ENCODE data around the gene CENPX. TPM values are rescaled to one million over a fixed set of nuclear protein-coding genes. Genes with fewer than 3 reads are reported as not detected.

Gene CENPX
- total and polyA plus RNA-seq, 2 of the 13 experiments (the other 11 are each of a cell fraction or from before 2014, with no cell fraction given): 92.7 to 170 TPM

DNA sequence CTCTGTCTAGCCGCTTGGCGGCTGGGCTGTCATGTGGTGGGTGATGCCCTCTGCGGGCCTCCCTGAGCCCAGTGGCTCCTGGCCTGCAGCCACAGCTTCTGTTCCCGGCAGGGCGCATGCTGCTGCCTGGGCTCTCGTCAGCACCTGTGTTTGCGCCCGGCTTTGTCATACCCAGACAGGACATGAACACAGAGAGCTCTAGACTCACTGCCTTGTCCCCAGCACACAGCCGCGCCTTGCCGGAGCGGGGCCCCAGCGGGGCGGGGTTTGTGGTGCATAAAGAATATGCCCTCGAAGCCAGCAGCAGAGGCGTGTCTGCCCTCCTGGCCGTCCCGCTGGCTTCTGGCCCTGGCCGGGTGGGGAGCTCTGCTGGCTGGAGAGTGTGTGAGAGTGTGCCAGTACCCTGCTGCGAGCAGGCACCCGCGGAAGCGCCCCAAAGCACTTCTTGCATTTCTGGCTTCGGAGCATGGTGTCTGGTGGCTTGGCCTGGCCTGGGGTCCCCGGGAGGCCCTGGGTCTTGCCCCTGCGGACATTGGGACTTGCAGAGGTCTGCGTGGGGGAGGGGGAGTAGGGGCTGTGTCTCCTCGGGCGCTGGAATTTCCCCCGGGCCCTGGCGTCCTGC, 30.9 kb downstream of the CENPX start (continued):
- TF ChIP-seq ZMAT3 (CRISPR knock-in tag; conservative IDR thresholded peaks at IDR 0.05): peak; percentile 88; the same call in 1 of the 2 replicates
- TF ChIP-seq NFATC3 (CRISPR knock-in tag; IDR thresholded peaks at IDR 0.05): peak; percentile 99; the same call in 1 of the 2 replicates
- no peak; the same call in 1 of the 2 replicates for TF ChIP-seq ZNF430 (CRISPR knock-in tag; IDR thresholded peaks at IDR 0.05)
- TF ChIP-seq, protein P1, sequence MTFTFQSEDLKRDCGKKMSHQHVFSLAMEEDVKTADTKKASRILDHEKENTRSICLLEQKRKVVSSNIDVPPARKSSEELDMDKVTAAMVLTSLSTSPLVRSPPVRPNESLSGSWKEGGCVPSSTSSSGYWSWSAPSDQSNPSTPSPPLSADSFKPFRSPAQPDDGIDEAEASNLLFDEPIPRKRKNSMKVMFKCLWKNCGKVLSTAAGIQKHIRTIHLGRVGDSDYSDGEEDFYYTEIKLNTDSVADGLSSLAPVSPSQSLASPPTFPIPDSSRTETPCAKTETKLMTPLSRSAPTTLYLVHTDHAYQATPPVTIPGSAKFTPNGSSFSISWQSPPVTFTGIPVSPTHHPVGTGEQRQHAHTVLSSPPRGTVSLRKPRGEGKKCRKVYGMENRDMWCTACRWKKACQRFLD (CRISPR knock-in tag; IDR thresholded peaks at IDR 0.05; ENCODE audit: borderline replicate concordance): no peak
- TF ChIP-seq ZSCAN20 (CRISPR knock-in tag; IDR thresholded peaks at IDR 0.05; ENCODE audit: borderline replicate concordance): peak; percentile 96; the same call in 1 of the 2 replicates
- TF ChIP-seq NKX3-1 (CRISPR knock-in tag; IDR thresholded peaks at IDR 0.05): peak; percentile 82; the same call in 1 of the 2 replicates
- TF ChIP-seq USF2 (IDR thresholded peaks at IDR 0.05; ENCODE audit: low read depth, low read length): peak; percentile 66
- TF ChIP-seq USF2 (CRISPR knock-in tag; IDR thresholded peaks at IDR 0.05; ENCODE audit: borderline replicate concordance): no peak; the same call in 1 of the 2 replicates
- no peak for TF ChIP-seq CEBPB (IDR thresholded peaks at IDR 0.05; ENCODE audit: borderline replicate concordance, low read depth, low read length)
- no peak for TF ChIP-seq ZSCAN29 (CRISPR knock-in tag; conservative IDR thresholded peaks at IDR 0.05)
- TF ChIP-seq ZFX (CRISPR knock-in tag; IDR thresholded peaks at IDR 0.05; ENCODE audit: low read depth): peak; percentile 77; the same call in 1 of the 2 replicates
- TF ChIP-seq ATF5 (CRISPR knock-in tag; IDR thresholded peaks at IDR 0.05; ENCODE audit: low read depth): no peak; the same call in 1 of the 2 replicates
- TF ChIP-seq, protein P2, sequence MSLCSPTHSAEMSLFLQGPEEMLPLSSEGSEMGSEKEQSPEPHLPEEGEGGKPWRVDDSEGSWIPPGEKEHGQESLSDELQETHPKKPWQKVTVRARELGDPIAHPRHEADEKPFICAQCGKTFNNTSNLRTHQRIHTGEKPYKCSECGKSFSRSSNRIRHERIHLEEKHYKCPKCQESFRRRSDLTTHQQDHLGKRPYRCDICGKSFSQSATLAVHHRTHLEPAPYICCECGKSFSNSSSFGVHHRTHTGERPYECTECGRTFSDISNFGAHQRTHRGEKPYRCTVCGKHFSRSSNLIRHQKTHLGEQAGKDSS (CRISPR knock-in tag; IDR thresholded peaks at IDR 0.05; ENCODE audit: borderline replicate concordance, low read depth): peak; percentile 88
- TF ChIP-seq NFAT5 (CRISPR knock-in tag; IDR thresholded peaks at IDR 0.05): peak; percentile 91
- TF ChIP-seq DNMT1 (CRISPR knock-in tag; IDR thresholded peaks at IDR 0.05): peak; percentile 12; the same call in 1 of the 2 replicates
- 0 out of 2 replicates have a peak, but pooled peaks have one; percentile 69 for TF ChIP-seq KLF11 (CRISPR knock-in tag; IDR thresholded peaks at IDR 0.05)
- TF ChIP-seq MEIS2 (CRISPR knock-in tag; IDR thresholded peaks at IDR 0.05): peak; percentile 65; the same call in 1 of the 2 replicates
- TF ChIP-seq GZF1 (CRISPR knock-in tag; IDR thresholded peaks at IDR 0.05): no peak
- TF ChIP-seq ELF1 (CRISPR knock-in tag; IDR thresholded peaks at IDR 0.05): peak; percentile 57
- TF ChIP-seq KLF9 (CRISPR knock-in tag; IDR thresholded peaks at IDR 0.05; ENCODE audit: low read depth): peak; percentile 72

Measured in HepG2 (cell line).